Measurements from ENCODE around the gene CRTC1. TPM values are rescaled to one million over a fixed set of nuclear protein-coding genes. Genes with fewer than 3 reads are reported as not detected.
A peak's percentile ranks its signal among the peaks of the same experiment; 100 is the strongest.

CRTC1 gene
- total and polyA plus RNA-seq, 11 donors: 3.8 to 10.2 (median 7.2) TPM

- Histone ChIP-seq H3K4me1 (peaks cover 0 to 28% (median 4%) of the 10 kb centered on the region in 12 donors), H3K27me3 (no peaks in the 10 kb centered on the region), H3K36me3 (no peaks in the 10 kb centered on the region), H3K4me3 (peak overlapping the region; percentile 47 to 92 (median 77)), H3K9me3 (no peaks in the 10 kb centered on the region), H3K27ac (peak overlapping the region in 11 of 12 donors; percentile 11 to 92 (median 76))
- peak; percentile 97 to 99 (median 98) for ATAC-seq
- intact Hi-C loops (cut with DNase I): loop anchor here in 2 of 10 donors (5.0 kb wide), 1 partner anchor 46 kb away; the partner anchor contains the start of gene CRTC1 (in 2 of the 2)
- WGBS, 4 donors: 1 to 3% (median 3%) methylated on average over 39 to 44 of the region's 44 CpGs
- no peak for TF ChIP-seq CTCF (IDR thresholded peaks at IDR 0.05)
- TF ChIP-seq POLR2A (IDR thresholded peaks at IDR 0.05): no peak
- DNase-seq: peak; percentile 97 to 99 (median 97)
Measured at GRCh38 chr19:18636183-18636968, 47.1 kb upstream of the CRTC1 start.

GRCh38 chr19:18636969-18637629, 46.4 kb upstream of the CRTC1 start, which contains the start of gene KLHL26:
Gene KLHL26, plus strand, starts transcription at chr19:18637028. Its CDS starts 27 bp downstream, at chr19:18637055.
- Histone ChIP-seq H3K4me3 (peak within 1 kb of the TSS; percentile 47 to 92 (median 77)), H3K27ac (peak within 1 kb of the TSS; percentile 57 to 92 (median 78)), H3K36me3 (no peaks in the 10 kb centered on the region), H3K9me3 (no peaks in the 10 kb centered on the region), H3K27me3 (no peaks in the 10 kb centered on the region), H3K4me1 (peaks cover 0 to 28% (median 4%) of the 10 kb centered on the region in 12 donors)
- ATAC-seq (no peak), DNase-seq (peak in 1 of 5 donors; percentile 40)
- intact Hi-C loops (cut with DNase I): loop anchor here in 2 of 10 donors (5.0 kb wide), 1 partner anchor 45 kb away; the partner anchor contains the start of gene CRTC1 (in 2 of the 2)
- 8 to 23% (median 11%) methylated on average over 14 to 47 of the region's 47 CpGs for WGBS, 4 donors
- TF ChIP-seq POLR2A (IDR thresholded peaks at IDR 0.05): peak in 1 of 2 donors; percentile 52
- TF ChIP-seq CTCF (IDR thresholded peaks at IDR 0.05): no peak

- 26 to 55% (median 37%) methylated on average over 3 of the region's 3 CpGs for WGBS, 4 donors
- peak overlapping the region in 9 of 12 donors; percentile 57 to 92 (median 79) for H3K27ac ChIP-seq
- H3K27me3 ChIP-seq: no peaks in the 10 kb centered on the region
- intact Hi-C loops (cut with DNase I): loop anchor here in 2 of 10 donors (5.0 kb wide), 1 partner anchor 44 kb away; the partner anchor contains the start of gene CRTC1 (in 2 of the 2)
- DNase-seq: no peak
- no peaks in the 10 kb centered on the region for H3K36me3 ChIP-seq
- H3K9me3 ChIP-seq: no peaks in the 10 kb centered on the region
- peaks cover 0 to 28% (median 4%) of the 10 kb centered on the region in 12 donors for H3K4me1 ChIP-seq
- peak in 1 of 12 donors; percentile 12 for TF ChIP-seq CTCF (IDR thresholded peaks at IDR 0.05)
- TF ChIP-seq POLR2A (IDR thresholded peaks at IDR 0.05): no peak
- ATAC-seq: no peak
- H3K4me3 ChIP-seq: peak overlapping the region in 11 of 12 donors; percentile 57 to 92 (median 77)
Measured at GRCh38 chr19:18637673-18638630, 45.5 kb upstream of the CRTC1 start.

Measured in heart left ventricle (tissue), 16 donors.